Ramos (cell line): ENCODE data around the gene METRNL.

Experiments
- in situ Hi-C: fragments of 300-500 bp; cut with MboI; formaldehyde crosslinking; loops from one replicate; pipeline ENCODE4 v1.14.3; 2022; ENCODE audit warnings: low sequenced_read_pairs; ENCODE audit not compliant: unreplicated experiment

Gene METRNL

GRCh38 chr17:83078378-83079351 is 744 bp upstream of the METRNL start:
- in situ Hi-C loops, result no loop called here

- in situ Hi-C loops, result no loop called here
Measured at GRCh38 chr17:83079766-83080578, 563 bp downstream of the METRNL start.

- in situ Hi-C loops, result no loop called here
Measured at GRCh38 chr17:83080579-83080857, 1.1 kb downstream of the METRNL start.

GRCh38 chr17:83080858-83081683 is 1.7 kb downstream of the METRNL start:
- in situ Hi-C loops, result no loop called here

GRCh38 chr17:83081684-83082201 is 2.3 kb downstream of the METRNL start:
- in situ Hi-C loops, result no loop called here

- in situ Hi-C loops, result no loop called here
Measured at GRCh38 chr17:83082424-83082823, 3.0 kb downstream of the METRNL start.

GRCh38 chr17:83082909-83083367 is 3.5 kb downstream of the METRNL start:
- in situ Hi-C loops, result no loop called here

- in situ Hi-C loops, result no loop called here
Measured at GRCh38 chr17:83083368-83084201, 4.2 kb downstream of the METRNL start.

GRCh38 chr17:83084214-83084613 is 4.8 kb downstream of the METRNL start:
- in situ Hi-C loops, result no loop called here

- in situ Hi-C loops, result no loop called here
Measured at GRCh38 chr17:83084621-83085056, 5.2 kb downstream of the METRNL start.

- in situ Hi-C loops, result no loop called here
Measured at GRCh38 chr17:83085103-83085502, 5.7 kb downstream of the METRNL start.

- in situ Hi-C loops, result no loop called here
Measured at GRCh38 chr17:83085526-83086198, 6.3 kb downstream of the METRNL start.

- in situ Hi-C loops, result no loop called here
Measured at GRCh38 chr17:83086199-83086880, 6.9 kb downstream of the METRNL start.

GRCh38 chr17:83086907-83087787 is 7.7 kb downstream of the METRNL start:
- in situ Hi-C loops, result no loop called here

- in situ Hi-C loops, result no loop called here
Measured at GRCh38 chr17:83087788-83088360, 8.5 kb downstream of the METRNL start.

GRCh38 chr17:83088451-83088850 is 9.0 kb downstream of the METRNL start:
- in situ Hi-C loops, result no loop called here

- in situ Hi-C loops, result no loop called here
Measured at GRCh38 chr17:83088909-83089308, 9.5 kb downstream of the METRNL start.
